GM21526 (cell line): ENCODE data around the gene ADGRD1.

ENCODE experiments used
- ATAC-seq: cut with Tn5 transposase; IDR thresholded peaks from one replicate; pipeline ENCODE4 v1.9.1; 2021; ENCODE audit warnings: moderate library complexity; ENCODE audit not compliant: unreplicated experiment, low FRiP score

The ADGRD1 gene

DNA sequence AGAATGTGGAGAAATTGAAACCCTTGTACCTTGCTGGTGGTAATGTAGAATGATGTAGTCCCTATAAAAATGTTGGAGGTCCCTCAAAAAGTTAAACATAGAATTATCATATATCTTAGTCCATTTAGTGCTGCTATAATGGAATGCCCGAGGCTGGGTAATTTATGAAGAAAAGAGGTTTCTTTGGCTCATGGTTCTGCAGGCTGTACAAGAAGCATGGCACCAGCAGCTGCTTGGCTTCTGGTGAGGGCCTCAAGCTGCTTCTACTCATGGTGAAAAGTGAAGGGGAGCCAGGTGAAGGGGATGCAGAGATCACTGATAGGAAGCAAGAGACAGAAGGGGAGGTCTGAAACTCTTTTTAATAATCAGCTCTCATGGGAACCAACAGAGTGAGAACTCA lies 233.9 kb downstream of the ADGRD1 start:
- ATAC-seq = no peak

DNA sequence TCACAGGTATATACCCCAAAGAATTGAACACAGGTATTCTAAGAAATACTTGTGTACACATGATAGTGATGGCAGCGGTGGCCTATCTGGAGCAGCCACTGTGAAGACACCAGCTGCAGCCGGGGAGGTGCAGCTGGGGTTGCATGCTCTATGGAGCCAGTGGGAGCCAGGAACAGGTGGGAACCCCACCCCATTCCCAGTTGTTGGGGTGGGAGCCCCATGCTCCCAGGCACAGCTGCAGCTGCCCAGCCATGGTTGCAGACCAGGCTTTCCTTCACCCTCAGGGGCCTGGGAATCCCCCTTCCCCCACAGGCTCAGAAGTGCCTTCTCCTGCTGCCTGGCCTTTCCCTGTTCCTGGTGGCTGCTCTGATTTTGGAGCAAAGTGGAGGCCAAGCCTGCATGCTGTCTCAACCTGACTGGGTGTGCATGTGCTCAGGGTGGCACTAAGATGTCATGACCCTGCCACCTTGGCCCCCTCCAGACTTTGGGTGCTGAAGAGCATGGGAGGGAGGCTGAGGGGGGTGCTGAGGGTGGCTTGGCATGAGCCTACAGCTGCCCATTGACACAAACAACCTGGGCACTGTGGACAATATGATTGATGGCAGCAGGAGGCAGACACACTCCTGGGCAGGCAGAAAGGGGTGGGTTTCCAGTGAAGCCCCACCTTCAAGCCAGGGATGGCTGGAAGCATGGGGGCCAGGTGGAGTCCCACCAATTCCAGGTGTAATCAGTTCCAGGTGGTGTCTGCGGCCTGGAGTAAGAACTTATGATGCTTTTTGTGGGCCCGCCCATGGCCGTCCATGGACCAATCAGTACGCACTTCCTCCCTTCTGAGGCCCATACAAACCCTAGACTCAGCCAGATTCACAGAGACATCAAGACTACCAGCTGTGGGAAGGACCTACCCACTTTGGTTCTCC lies 234.7 kb downstream of the ADGRD1 start:
- ATAC-seq = no peak

DNA sequence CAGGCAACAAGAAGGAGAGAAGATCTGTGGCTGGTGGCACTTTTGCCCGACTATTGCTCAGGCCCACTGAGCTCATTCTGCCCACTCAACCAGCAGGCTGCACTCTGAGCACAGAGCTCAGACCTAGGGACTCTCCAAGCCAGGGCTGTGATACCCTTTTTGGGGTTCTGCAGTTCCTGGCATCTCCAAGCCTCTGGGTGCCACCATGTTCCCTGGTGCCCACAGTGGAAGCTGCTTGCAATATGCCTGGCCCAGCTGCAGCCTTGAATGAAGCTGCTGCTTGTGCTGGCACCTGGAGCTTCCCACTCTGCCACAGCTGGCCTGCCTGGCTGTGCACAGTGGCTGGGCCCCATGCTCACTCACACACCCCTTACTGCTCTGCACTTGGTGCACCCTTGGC lies 236.1 kb downstream of the ADGRD1 start:
- ATAC-seq = no peak

DNA sequence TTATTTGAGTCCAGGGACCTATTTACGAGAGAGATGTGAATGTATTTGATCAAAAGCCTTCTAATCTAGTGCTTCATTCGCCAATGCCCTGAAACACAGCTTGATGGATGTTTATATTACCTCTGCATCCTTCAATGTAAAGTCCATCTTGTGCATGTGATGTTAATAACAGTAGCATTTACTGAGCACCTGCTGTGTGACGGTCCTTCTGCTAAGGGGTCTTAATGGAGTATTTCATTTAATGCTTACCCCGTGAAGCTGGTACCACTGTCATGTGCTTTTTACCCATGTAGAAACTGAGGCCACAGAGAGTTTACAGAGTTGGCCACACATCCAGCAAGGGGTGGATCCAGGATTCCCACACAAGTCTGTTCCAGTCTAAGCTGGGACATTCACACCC lies 237.3 kb downstream of the ADGRD1 start:
- ATAC-seq = no peak
